H1 (cell line): ENCODE results near the gene CAGE1. TPM values are rescaled to one million over a fixed set of nuclear protein-coding genes. Genes with fewer than 3 reads are reported as not detected.

Experiments used
- ASH2L ChIP-seq: fragments of 200-600, 300-600 bp; sonication (generic); IDR thresholded peaks from one replicate; pipeline ENCODE4 v1.7.1; 2017; ENCODE audit warnings: low read length
- BACH1 ChIP-seq: IDR thresholded peaks from 2 replicates; pipeline ENCODE4 v1.6.1; 2012; ENCODE audit warnings: low read length, improper control_type of control experiment
- EGR1 ChIP-seq: IDR thresholded peaks from 2 replicates; pipeline ENCODE4 v1.6.1; 2011; ENCODE audit warnings: low read depth, low read length, borderline replicate concordance
- EP300 ChIP-seq, 2 experiments: IDR thresholded peaks; 1 replicate in 1 of 2; 2 replicates in 1 of 2; pipeline ENCODE4 v1.6.1; 2011 to 2012; ENCODE audit warnings: low read depth in 2 of 2, low read length in 2 of 2, mild to moderate bottlenecking in 2 of 2, borderline replicate concordance in 1 of 2, inconsistent platforms in 1 of 2, moderate library complexity in 1 of 2
- EZH2 ChIP-seq: fragments of 200-600 bp; sonication (generic); IDR thresholded peaks from 2 replicates; pipeline ENCODE4 v1.7.1; 2012; ENCODE audit warnings: low read depth, mild to moderate bottlenecking, moderate library complexity, low read length, inconsistent platforms; ENCODE audit not compliant: severe bottlenecking
- GTF2F1 ChIP-seq: IDR thresholded peaks from 2 replicates; pipeline ENCODE4 v1.6.1; 2012; ENCODE audit warnings: low read depth, low read length, improper control_type of control experiment, borderline replicate concordance
- JUN ChIP-seq: IDR thresholded peaks from 2 replicates; pipeline ENCODE4 v1.6.1; 2011; ENCODE audit warnings: low read depth, mild to moderate bottlenecking, improper control_type of control experiment, low read length
- KDM1A ChIP-seq: fragments of 200-600, 300-600 bp; sonication (generic); IDR thresholded peaks from 2 replicates; pipeline ENCODE4 v1.7.1; 2016; ENCODE audit warnings: mild to moderate bottlenecking, low read length, borderline replicate concordance
- KDM4A ChIP-seq: IDR thresholded peaks from one replicate; pipeline ENCODE4 v1.7.1; 2012; ENCODE audit warnings: low read depth, mild to moderate bottlenecking, moderate library complexity, low read length, inconsistent platforms; ENCODE audit not compliant: severe bottlenecking
- MAFK ChIP-seq: IDR thresholded peaks from 2 replicates; pipeline ENCODE4 v1.6.1; 2012; ENCODE audit warnings: low read depth, mild to moderate bottlenecking, improper control_type of control experiment, low read length
- NRF1 ChIP-seq: IDR thresholded peaks from 2 replicates; pipeline ENCODE4 v1.6.1; 2011; ENCODE audit warnings: mild to moderate bottlenecking, low read depth, low read length, improper control_type of control experiment
- POLR2A ChIP-seq, 2 experiments: IDR thresholded peaks; 1 replicate in 1 of 2; 2 replicates in 1 of 2; pipeline ENCODE4 v1.6.1; 2011; ENCODE audit warnings: low read depth in 2 of 2, low read length in 2 of 2, mild to moderate bottlenecking in 2 of 2; ENCODE audit errors: control extremely low read depth in 1 of 2
- RAD21 ChIP-seq, 2 experiments: IDR thresholded peaks in 1 of 2; conservative IDR thresholded peaks in 1 of 2; 2 replicates each; pipeline ENCODE4 v1.6.1; 2011; ENCODE audit warnings: low read depth in 2 of 2, low read length in 2 of 2, improper control_type of control experiment in 1 of 2, inconsistent platforms in 1 of 2, mild to moderate bottlenecking in 1 of 2, moderate library complexity in 1 of 2
- RBBP5 ChIP-seq: IDR thresholded peaks from 2 replicates; pipeline ENCODE4 v1.7.1; 2012; ENCODE audit warnings: low read depth, mild to moderate bottlenecking, inconsistent platforms, low read length, moderate library complexity, borderline replicate concordance
- SAP30 ChIP-seq: fragments of 300-600 bp; sonication (generic); IDR thresholded peaks from 2 replicates; pipeline ENCODE4 v1.7.1; 2012; ENCODE audit warnings: low read length, moderate library complexity, mild to moderate bottlenecking, inconsistent platforms; ENCODE audit not compliant: insufficient read depth, insufficient replicate concordance
- SP2 ChIP-seq: IDR thresholded peaks from 2 replicates; pipeline ENCODE4 v1.6.1; 2012; ENCODE audit warnings: mild to moderate bottlenecking, low read length, inconsistent platforms
- SRF ChIP-seq: IDR thresholded peaks from 2 replicates; pipeline ENCODE4 v1.6.1; 2011; ENCODE audit warnings: mild to moderate bottlenecking, low read depth, low read length, moderate library complexity
- TAF1 ChIP-seq: IDR thresholded peaks from 2 replicates; pipeline ENCODE4 v1.6.1; 2011; ENCODE audit warnings: mild to moderate bottlenecking, low read depth, low read length
- TBP ChIP-seq: IDR thresholded peaks from 2 replicates; pipeline ENCODE4 v1.6.1; 2011; ENCODE audit warnings: low read depth, low read length, improper control_type of control experiment
- YY1 ChIP-seq: IDR thresholded peaks from 2 replicates; pipeline ENCODE4 v1.6.1; 2011; ENCODE audit warnings: low read depth, mild to moderate bottlenecking, low read length
- ZNF274 ChIP-seq: IDR thresholded peaks from 2 replicates; pipeline ENCODE4 v1.7.0; 2012; ENCODE audit warnings: low read length, borderline replicate concordance; ENCODE audit errors: extremely low read depth
- polyA plus RNA-seq, 7 experiments: library from polyadenylated mRNA; depleted of rRNA in 3 of 7; stranded (reverse) in 5 of 7; unstranded in 2 of 7; fragments of >200 nt in 5 of 7; fragments of 200-250 nt in 2 of 7; gene quantifications; 1 replicate in 5 of 7; 2 replicates in 1 of 7; 4 replicates in 1 of 7; pipeline versions ENCODE4 v1.2.1 to v1.2.3, GENCODE V29; 2011 to 2013; ENCODE audit warnings: missing spikeins in 2 of 7, mixed read lengths in 2 of 7
- total RNA-seq: library from RNA; stranded (reverse); fragmentation: NEBNext Ultra II Directional; extraction: Animal tissue kit (Norgen Biotek cat#: 25700); gene quantifications from 2 replicates; pipeline ENCODE4 v1.2.1, GENCODE V29; 2021
- TF ChIP-seq, protein P1 (sequence below): IDR thresholded peaks from 2 replicates; pipeline ENCODE4 v1.6.1; 2012; ENCODE audit warnings: low read length, inconsistent platforms

Gene CAGE1
- total and polyA plus RNA-seq, 2 of the 8 experiments (the other 6 are each of a cell fraction or from before 2014, with no cell fraction given) = 0.09 TPM; not detected in 1

DNA sequence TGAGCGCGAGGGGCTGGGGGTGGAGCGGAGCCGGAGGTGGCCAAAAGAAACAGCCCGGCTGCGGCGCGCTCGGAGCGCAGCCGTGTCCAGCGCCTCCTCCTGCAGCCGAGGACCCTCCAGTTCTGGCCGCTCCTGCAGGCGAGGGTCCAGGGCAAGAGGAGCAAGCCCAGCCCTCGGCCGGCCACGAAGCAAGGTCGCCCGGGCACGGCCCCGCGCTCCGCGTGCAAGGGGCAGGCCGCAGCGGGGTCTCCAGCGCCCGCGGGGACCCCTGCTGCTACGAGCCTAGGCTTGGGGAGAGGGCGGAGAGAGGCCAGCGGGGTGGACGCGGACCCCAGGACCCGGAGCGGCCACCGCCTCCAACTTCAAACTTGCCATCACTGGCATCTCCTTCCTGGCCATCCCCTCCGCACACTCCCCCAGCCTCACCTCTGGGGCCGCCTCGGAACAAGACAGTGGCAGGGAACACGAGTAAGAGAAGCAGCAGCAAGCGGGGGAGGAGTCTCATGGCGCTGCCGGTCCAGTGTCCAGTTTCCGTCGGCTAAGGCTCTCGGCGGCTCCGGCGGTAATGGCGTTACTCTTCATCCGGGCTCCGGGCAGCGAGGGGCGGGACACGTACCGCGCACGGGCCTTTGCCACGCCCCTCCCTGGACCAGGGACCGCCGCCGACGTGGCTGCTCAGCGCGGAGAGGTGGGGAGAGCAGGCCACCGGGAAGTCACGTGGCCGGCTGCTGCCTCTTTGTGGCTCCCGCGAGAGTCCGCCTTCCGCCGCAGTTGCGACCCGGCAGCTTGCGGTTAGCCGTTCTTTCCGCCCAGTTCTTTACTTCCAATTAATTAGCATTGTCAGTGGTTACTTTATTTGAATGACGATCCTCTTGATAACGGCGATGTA is 76.7 kb downstream of the CAGE1 start, which contains the start of gene SSR1 (continued):
- TF ChIP-seq MAFK = no peak
- no peak for TF ChIP-seq KDM1A
- TF ChIP-seq, protein P1, sequence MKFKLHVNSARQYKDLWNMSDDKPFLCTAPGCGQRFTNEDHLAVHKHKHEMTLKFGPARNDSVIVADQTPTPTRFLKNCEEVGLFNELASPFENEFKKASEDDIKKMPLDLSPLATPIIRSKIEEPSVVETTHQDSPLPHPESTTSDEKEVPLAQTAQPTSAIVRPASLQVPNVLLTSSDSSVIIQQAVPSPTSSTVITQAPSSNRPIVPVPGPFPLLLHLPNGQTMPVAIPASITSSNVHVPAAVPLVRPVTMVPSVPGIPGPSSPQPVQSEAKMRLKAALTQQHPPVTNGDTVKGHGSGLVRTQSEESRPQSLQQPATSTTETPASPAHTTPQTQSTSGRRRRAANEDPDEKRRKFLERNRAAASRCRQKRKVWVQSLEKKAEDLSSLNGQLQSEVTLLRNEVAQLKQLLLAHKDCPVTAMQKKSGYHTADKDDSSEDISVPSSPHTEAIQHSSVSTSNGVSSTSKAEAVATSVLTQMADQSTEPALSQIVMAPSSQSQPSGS = no peak
- TF ChIP-seq TBP = peak; percentile 67
- TF ChIP-seq SRF = no peak
- TF ChIP-seq EP300 (IDR thresholded peaks at IDR 0.05; ENCODE audit: borderline replicate concordance in 1 of 2, low read depth in 2 of 2, low read length in 2 of 2) = 0 out of 3 replicates have a peak, but pooled peaks of 1 of the 2 experiments have one; percentile 18
- TF ChIP-seq EGR1 = no peak
- TF ChIP-seq ZNF274 = no peak
- TF ChIP-seq EZH2 = no peak
- TF ChIP-seq NRF1 = no peak
- TF ChIP-seq GTF2F1 = peak; percentile 10; the same call in 1 of the 2 replicates
- no peak for TF ChIP-seq BACH1
- TF ChIP-seq KDM4A = peak; percentile 79
- peak; percentile 82; the same call in 1 of the 2 replicates for TF ChIP-seq YY1
- TF ChIP-seq RBBP5 = no peak; the same call in none of the 2 replicates
- peak; percentile 83 for TF ChIP-seq TAF1
- TF ChIP-seq JUN = no peak
- TF ChIP-seq ASH2L = peak; percentile 90
- no peak for TF ChIP-seq SP2
- no peak for TF ChIP-seq RAD21 (IDR thresholded peaks at IDR 0.05 in 1 of 2, conservative IDR thresholded peaks at IDR 0.05 in 1 of 2; ENCODE audit: low read depth in 2 of 2, low read length in 2 of 2)
- peak; percentile 63 to 89 for TF ChIP-seq POLR2A (IDR thresholded peaks at IDR 0.05; ENCODE audit: control extremely low read depth in 1 of 2, low read depth in 2 of 2, low read length in 2 of 2)
- TF ChIP-seq SAP30 = no peak
